Activated CD8-positive, alpha-beta memory T cell treated with anti-CD3 and anti-CD28 coated beads, Interleukin-2, amount 50 U/mL, for 24 hours (primary cell): Measurements from ENCODE around the gene PEPD.
"Not testable (repeated sequence)": the region's sequence is repeated elsewhere in the genome, so short reads cannot be mapped to it uniquely, and the experiment has no call there.

Source experiments
- DNase-seq: peaks from one replicate; pipeline ENCODE4 v3.0.0-alpha.2; 2020; ENCODE audit errors: extremely low read depth

The PEPD gene

GRCh38 chr19:33498391-33499000 lies 23.1 kb downstream of the PEPD start:
- no peak for DNase-seq

GRCh38 chr19:33497778-33498175 lies 23.8 kb downstream of the PEPD start:
- DNase-seq, result no peak

- DNase-seq, result no peak
These were observed 24.3 kb downstream of the PEPD start for GRCh38 chr19:33497131-33497777.

- no peak for DNase-seq
These were observed 25.3 kb downstream of the PEPD start for GRCh38 chr19:33496038-33496895.

GRCh38 chr19:33493401-33494275 lies 28.0 kb downstream of the PEPD start:
- DNase-seq, result no peak

GRCh38 chr19:33492951-33493350 lies 28.6 kb downstream of the PEPD start:
- DNase-seq, result no peak

GRCh38 chr19:33492090-33492489 lies 29.5 kb downstream of the PEPD start:
- DNase-seq, result no peak

- DNase-seq, result not testable (repeated sequence)
These were observed 31.0 kb downstream of the PEPD start for GRCh38 chr19:33490596-33490995.

- no peak for DNase-seq
These were observed 31.5 kb downstream of the PEPD start for GRCh38 chr19:33490041-33490451.

GRCh38 chr19:33488826-33489225 lies 32.8 kb downstream of the PEPD start:
- no peak for DNase-seq

GRCh38 chr19:33487901-33488800 lies 33.4 kb downstream of the PEPD start:
- DNase-seq, result no peak

- no peak for DNase-seq
These were observed 34.4 kb downstream of the PEPD start for GRCh38 chr19:33486936-33487811.

- DNase-seq, result no peak
These were observed 35.2 kb downstream of the PEPD start for GRCh38 chr19:33486407-33486806.

GRCh38 chr19:33484226-33484774 lies 37.3 kb downstream of the PEPD start:
- DNase-seq, result no peak

GRCh38 chr19:33482476-33482875 lies 39.1 kb downstream of the PEPD start:
- DNase-seq, result no peak

- DNase-seq, result no peak
These were observed 39.7 kb downstream of the PEPD start for GRCh38 chr19:33481863-33482262.

- not testable (repeated sequence) for DNase-seq
These were observed 42.0 kb downstream of the PEPD start for GRCh38 chr19:33479570-33479969.

GRCh38 chr19:33477781-33478180 lies 43.8 kb downstream of the PEPD start:
- DNase-seq, result no peak

GRCh38 chr19:33476151-33476707 lies 45.4 kb downstream of the PEPD start:
- DNase-seq, result no peak
